Liver (tissue), 9 donors: ENCODE results near the gene CCDC92B. TPM values are rescaled to one million over a fixed set of nuclear protein-coding genes. Genes with fewer than 3 reads are reported as not detected.

ENCODE experiments used
- DNase-seq: peaks from one replicate; pipeline ENCODE4 v3.0.0-alpha.2; 2017; ENCODE audit warnings: low spot score
- H3K27ac ChIP-seq, 2 donors: one replicate each; pipeline ENCODE4 v1.7.0; 2013; ENCODE audit warnings: inconsistent platforms in 2 of 2, low read length in 2 of 2, control low read depth in 1 of 2, low read depth in 1 of 2, mild to moderate bottlenecking in 1 of 2
- H3K27me3 ChIP-seq, 4 donors: one replicate each; pipeline versions ENCODE4 v1.6.1 to v1.7.0; 2013; ENCODE audit warnings: low read length in 3 of 4, inconsistent platforms in 1 of 4, mild to moderate bottlenecking in 1 of 4, moderate library complexity in 1 of 4; ENCODE audit not compliant: control insufficient read depth in 4 of 4, insufficient read depth in 4 of 4
- H3K36me3 ChIP-seq, 4 donors: one replicate each; pipeline versions ENCODE4 v1.6.1 to v1.7.0; 2013; ENCODE audit warnings: low read length in 3 of 4, mild to moderate bottlenecking in 3 of 4, low read depth in 1 of 4, moderate library complexity in 1 of 4; ENCODE audit not compliant: control insufficient read depth in 4 of 4, insufficient read depth in 3 of 4
- H3K4me1 ChIP-seq, 4 donors: one replicate each; pipeline versions ENCODE4 v1.6.1 to v1.7.0; 2013; ENCODE audit warnings: low read length in 3 of 4, mild to moderate bottlenecking in 3 of 4, moderate library complexity in 1 of 4; ENCODE audit not compliant: control insufficient read depth in 4 of 4, insufficient read depth in 4 of 4
- H3K4me3 ChIP-seq, 3 donors: one replicate each; pipeline versions ENCODE4 v1.6.1 to v1.7.0; 2013; ENCODE audit warnings: low read length in 3 of 3, control low read depth in 1 of 3, low read depth in 1 of 3, mild to moderate bottlenecking in 1 of 3
- H3K9ac ChIP-seq, 2 donors: one replicate each; pipeline ENCODE4 v1.7.0; 2013; ENCODE audit warnings: low read length in 2 of 2, mild to moderate bottlenecking in 2 of 2, moderate library complexity in 2 of 2, control low read depth in 1 of 2, low read depth in 1 of 2
- H3K9me3 ChIP-seq, 4 donors: one replicate each; pipeline versions ENCODE4 v1.6.1 to v1.7.0; 2013; ENCODE audit warnings: low read length in 3 of 4; ENCODE audit not compliant: control insufficient read depth in 4 of 4
- EGR1 ChIP-seq, 2 donors: IDR thresholded peaks; 2 replicates each; pipeline ENCODE4 v1.6.1; 2016 to 2018; ENCODE audit warnings: antibody characterized with exemption in 2 of 2, low read depth in 2 of 2
- FOXA1 ChIP-seq: IDR thresholded peaks from 2 replicates; pipeline ENCODE4 v1.6.1; 2016; ENCODE audit warnings: antibody characterized with exemption
- GABPA ChIP-seq, 2 donors: IDR thresholded peaks in 1 of 2; conservative IDR thresholded peaks in 1 of 2; 2 replicates each; pipeline ENCODE4 v1.6.1; 2016; ENCODE audit warnings: antibody characterized with exemption in 2 of 2, mild to moderate bottlenecking in 1 of 2, moderate library complexity in 1 of 2
- HNF4A ChIP-seq, 2 donors: conservative IDR thresholded peaks; 2 replicates each; pipeline ENCODE4 v1.6.1; 2016; ENCODE audit warnings: antibody characterized with exemption in 2 of 2, mild to moderate bottlenecking in 2 of 2
- HNF4G ChIP-seq: IDR thresholded peaks from 2 replicates; pipeline ENCODE4 v1.6.1; 2016; ENCODE audit warnings: antibody characterized with exemption
- JUND ChIP-seq, 2 donors: IDR thresholded peaks; 2 replicates each; pipeline ENCODE4 v1.6.1; 2016; ENCODE audit warnings: antibody characterized with exemption in 2 of 2
- NR2F2 ChIP-seq: IDR thresholded peaks from 2 replicates; pipeline ENCODE4 v1.6.1; 2016; ENCODE audit warnings: antibody characterized with exemption
- RXRA ChIP-seq, 2 donors: IDR thresholded peaks; 2 replicates each; pipeline ENCODE4 v1.6.1; 2017 to 2018; ENCODE audit warnings: antibody characterized with exemption in 2 of 2, mild to moderate bottlenecking in 1 of 2
- SP1 ChIP-seq: IDR thresholded peaks from 2 replicates; pipeline ENCODE4 v1.6.1; 2018; ENCODE audit warnings: antibody characterized with exemption, mild to moderate bottlenecking
- TAF1 ChIP-seq: conservative IDR thresholded peaks from 2 replicates; pipeline ENCODE4 v1.6.1; 2016; ENCODE audit warnings: antibody characterized with exemption, mild to moderate bottlenecking
- YY1 ChIP-seq: IDR thresholded peaks from 2 replicates; pipeline ENCODE4 v1.6.1; 2016; ENCODE audit warnings: antibody characterized with exemption, mild to moderate bottlenecking
- WGBS: extraction: QIAGEN DNeasy Blood & Tissue Kit; methylation state at CpG from one replicate; pipeline ENCODE4 v1.1.7; 2013; 5-methylcytosine and 5-hydroxymethylcytosine counted together
- polyA plus RNA-seq, 2 donors: library from polyadenylated mRNA; stranded (reverse) in 1 of 2; unstranded in 1 of 2; fragments of 200-250 nt in 1 of 2; fragments of >200 nt in 1 of 2; fragmentation: Nextera tagmentation in 1 of 2; extraction: Ambion mirVana in 1 of 2; gene quantifications; one replicate each; pipeline versions ENCODE4 v1.2.1 to v1.2.3, GENCODE V29; 2013 to 2015
- total RNA-seq, 2 donors: library from RNA; depleted of rRNA; stranded (reverse); fragments of >200 nt; gene quantifications; one replicate each; pipeline ENCODE4 v1.2.3, GENCODE V29; 2014
- TF ChIP-seq, protein P1 (sequence below): IDR thresholded peaks from 2 replicates; pipeline ENCODE4 v1.6.1; 2016; ENCODE audit warnings: antibody characterized with exemption, mild to moderate bottlenecking
- TF ChIP-seq, protein P2 (sequence below): IDR thresholded peaks from 2 replicates; pipeline ENCODE4 v1.6.1; 2016; ENCODE audit warnings: antibody characterized with exemption
- donor health status: healthy.
- donor health status: healthy.
- donor health status: healthy.
- donor health status: healthy.
- donor health status: healthy.

The CCDC92B gene
- total and polyA plus RNA-seq, 4 donors, result not detected

DNA sequence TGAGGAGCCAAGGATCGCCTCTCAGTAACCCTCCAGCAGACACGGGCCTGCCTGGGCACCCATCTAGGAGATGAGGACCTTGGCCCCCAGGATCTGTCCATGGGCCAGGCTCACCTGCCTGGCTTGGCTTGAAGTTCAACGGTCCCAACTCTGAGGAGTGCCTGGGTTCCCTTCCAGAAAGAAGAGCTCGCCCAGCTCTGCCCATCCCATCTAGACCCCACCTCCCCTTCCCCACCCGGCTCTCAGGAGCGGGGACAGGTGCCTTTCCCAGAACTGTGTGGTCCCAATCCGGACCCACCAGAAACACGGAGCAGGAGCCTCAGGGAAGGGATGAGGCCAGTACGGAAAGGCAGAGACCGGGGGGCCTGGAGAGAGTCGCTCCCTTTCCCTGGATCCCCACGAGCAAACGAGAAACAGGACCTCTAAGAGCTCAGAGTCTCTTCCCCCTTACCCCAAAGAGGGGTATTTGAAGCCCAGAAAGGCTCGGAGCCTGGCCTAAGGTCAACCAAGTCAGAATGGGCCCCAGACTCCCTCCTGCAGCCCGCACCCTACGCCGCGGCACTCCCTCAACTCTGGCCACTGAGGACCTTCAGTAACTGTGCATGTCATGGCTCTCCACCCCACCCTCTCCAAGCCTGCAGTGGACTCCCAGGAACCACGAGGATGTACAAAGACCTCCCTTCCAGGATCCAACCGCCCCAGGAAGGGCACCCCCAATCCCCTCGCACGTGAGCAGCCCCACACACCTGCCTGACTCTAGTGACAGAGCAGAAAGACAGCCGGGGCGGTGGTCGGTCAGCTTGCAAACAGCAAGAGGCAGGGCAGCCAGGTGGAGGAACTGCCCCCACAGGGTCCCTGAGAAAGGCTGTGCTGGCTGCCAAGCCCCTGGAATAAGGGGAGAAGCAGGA is 43.3 kb downstream of the CCDC92B start (continued):
- TF ChIP-seq, protein P1, sequence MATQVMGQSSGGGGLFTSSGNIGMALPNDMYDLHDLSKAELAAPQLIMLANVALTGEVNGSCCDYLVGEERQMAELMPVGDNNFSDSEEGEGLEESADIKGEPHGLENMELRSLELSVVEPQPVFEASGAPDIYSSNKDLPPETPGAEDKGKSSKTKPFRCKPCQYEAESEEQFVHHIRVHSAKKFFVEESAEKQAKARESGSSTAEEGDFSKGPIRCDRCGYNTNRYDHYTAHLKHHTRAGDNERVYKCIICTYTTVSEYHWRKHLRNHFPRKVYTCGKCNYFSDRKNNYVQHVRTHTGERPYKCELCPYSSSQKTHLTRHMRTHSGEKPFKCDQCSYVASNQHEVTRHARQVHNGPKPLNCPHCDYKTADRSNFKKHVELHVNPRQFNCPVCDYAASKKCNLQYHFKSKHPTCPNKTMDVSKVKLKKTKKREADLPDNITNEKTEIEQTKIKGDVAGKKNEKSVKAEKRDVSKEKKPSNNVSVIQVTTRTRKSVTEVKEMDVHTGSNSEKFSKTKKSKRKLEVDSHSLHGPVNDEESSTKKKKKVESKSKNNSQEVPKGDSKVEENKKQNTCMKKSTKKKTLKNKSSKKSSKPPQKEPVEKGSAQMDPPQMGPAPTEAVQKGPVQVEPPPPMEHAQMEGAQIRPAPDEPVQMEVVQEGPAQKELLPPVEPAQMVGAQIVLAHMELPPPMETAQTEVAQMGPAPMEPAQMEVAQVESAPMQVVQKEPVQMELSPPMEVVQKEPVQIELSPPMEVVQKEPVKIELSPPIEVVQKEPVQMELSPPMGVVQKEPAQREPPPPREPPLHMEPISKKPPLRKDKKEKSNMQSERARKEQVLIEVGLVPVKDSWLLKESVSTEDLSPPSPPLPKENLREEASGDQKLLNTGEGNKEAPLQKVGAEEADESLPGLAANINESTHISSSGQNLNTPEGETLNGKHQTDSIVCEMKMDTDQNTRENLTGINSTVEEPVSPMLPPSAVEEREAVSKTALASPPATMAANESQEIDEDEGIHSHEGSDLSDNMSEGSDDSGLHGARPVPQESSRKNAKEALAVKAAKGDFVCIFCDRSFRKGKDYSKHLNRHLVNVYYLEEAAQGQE, result no peak
- TF ChIP-seq YY1 (no peak), RXRA (IDR thresholded peaks at IDR 0.05) (no peak), SP1 (no peak)

DNA sequence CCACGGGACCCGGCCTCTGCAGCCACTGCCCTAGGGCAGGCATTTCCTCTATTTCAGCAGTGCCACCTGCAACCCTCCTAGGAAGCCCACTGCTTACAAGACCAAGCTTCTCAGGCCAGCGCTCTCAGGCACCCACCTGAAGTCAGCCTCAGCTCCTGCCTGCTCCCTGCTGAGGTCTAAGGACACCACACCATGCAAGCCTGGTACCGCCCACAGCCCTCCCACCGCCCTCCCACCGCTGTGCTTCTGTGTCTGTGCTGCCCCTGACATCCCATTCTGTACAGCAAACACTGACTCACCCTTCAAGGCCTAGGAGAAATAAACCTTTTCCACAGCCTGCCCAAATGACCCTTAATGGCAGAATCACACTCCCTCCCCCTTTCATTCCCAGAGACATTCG is 44.2 kb downstream of the CCDC92B start:
- 82% methylated on average over 7 of the region's 7 CpGs for WGBS
- DNase-seq, result no peak
- H3K27ac ChIP-seq, result no peak overlapping the region
- H3K4me1 ChIP-seq, result peaks cover 18 to 67% (median 58%) of the 10 kb centered on the region in 4 donors
- no peak overlapping the region for H3K4me3 ChIP-seq
- H3K9me3 ChIP-seq, result no peaks in the 10 kb centered on the region
- H3K9ac ChIP-seq, result no peak overlapping the region
- TF ChIP-seq HNF4A (conservative IDR thresholded peaks at IDR 0.05), result no peak
- TF ChIP-seq SP1, result no peak
- TF ChIP-seq GABPA (IDR thresholded peaks at IDR 0.05 in 1 of 2, conservative IDR thresholded peaks at IDR 0.05 in 1 of 2), result no peak
- TF ChIP-seq FOXA1, result no peak
- no peak for TF ChIP-seq YY1
- no peak for TF ChIP-seq EGR1 (IDR thresholded peaks at IDR 0.05; ENCODE audit: low read depth in 2 of 2)
- TF ChIP-seq JUND (IDR thresholded peaks at IDR 0.05), result no peak
- no peak for TF ChIP-seq TAF1
- peaks cover 14 to 38% (median 19%) of the 10 kb centered on the region in 4 donors for H3K36me3 ChIP-seq
- H3K27me3 ChIP-seq, result no peaks in the 10 kb centered on the region

DNA sequence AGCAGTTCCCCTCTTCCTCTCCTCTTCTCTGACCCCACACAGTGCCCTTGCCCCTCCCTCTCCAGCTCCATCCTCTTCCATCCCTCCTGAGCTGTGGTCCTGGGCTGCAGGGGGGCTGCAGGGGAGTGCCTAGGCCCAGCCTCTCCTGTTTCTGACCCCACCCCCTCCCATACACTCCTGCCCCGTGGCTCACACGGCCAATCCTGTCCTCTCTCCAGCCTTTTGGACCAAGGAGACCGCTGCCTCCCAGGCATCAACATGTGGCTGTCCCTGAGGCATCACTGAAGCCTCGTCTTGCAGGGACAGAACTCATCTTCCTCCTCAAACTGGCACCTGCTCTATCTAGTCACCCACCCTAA is 44.6 kb downstream of the CCDC92B start:
- peaks cover 17 to 42% (median 23%) of the 10 kb centered on the region in 4 donors for H3K36me3 ChIP-seq
- no peak overlapping the region for H3K4me3 ChIP-seq
- no peak overlapping the region for H3K9ac ChIP-seq
- no peak overlapping the region for H3K27ac ChIP-seq
- no peaks in the 10 kb centered on the region for H3K9me3 ChIP-seq
- H3K27me3 ChIP-seq, result no peaks in the 10 kb centered on the region
- WGBS, result 60% methylated on average over 4 of the region's 4 CpGs
- H3K4me1 ChIP-seq, result peaks cover 18 to 63% (median 56%) of the 10 kb centered on the region in 4 donors
- TF ChIP-seq RXRA (IDR thresholded peaks at IDR 0.05), result no peak
- no peak for TF ChIP-seq GABPA (IDR thresholded peaks at IDR 0.05 in 1 of 2, conservative IDR thresholded peaks at IDR 0.05 in 1 of 2)
- TF ChIP-seq, protein P2, sequence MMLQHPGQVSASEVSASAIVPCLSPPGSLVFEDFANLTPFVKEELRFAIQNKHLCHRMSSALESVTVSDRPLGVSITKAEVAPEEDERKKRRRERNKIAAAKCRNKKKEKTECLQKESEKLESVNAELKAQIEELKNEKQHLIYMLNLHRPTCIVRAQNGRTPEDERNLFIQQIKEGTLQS, result no peak
- TF ChIP-seq NR2F2, result no peak
- no peak for TF ChIP-seq HNF4G
- no peak for DNase-seq
